Measurements from ENCODE around the gene SLC25A34. TPM values are rescaled to one million over a fixed set of nuclear protein-coding genes. Genes with fewer than 3 reads are reported as not detected.

The SLC25A34 gene
- total RNA-seq, 6 experiments from 2014 or later: 0.69 to 11.6 (median 3.2) TPM

DNA sequence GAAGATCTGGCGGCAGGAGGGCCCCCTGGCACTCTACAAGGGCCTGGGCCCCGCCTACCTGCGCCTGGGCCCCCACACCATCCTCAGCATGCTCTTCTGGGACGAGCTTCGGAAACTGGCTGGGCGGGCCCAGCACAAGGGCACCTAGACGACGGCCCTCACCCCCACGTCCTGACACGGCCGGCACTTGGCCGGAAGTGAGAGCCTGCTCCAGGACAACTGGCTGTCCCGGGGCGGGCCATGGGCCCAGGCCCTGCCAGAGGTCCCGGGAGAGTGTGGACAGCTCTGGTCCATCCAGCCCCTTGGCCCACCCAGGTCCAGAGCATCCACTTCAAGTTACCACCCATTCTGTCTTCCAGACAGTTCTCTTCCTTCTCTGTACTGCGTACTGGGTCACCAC lies 3.2 kb downstream of the SLC25A34 start:
- TF ChIP-seq, protein P1, sequence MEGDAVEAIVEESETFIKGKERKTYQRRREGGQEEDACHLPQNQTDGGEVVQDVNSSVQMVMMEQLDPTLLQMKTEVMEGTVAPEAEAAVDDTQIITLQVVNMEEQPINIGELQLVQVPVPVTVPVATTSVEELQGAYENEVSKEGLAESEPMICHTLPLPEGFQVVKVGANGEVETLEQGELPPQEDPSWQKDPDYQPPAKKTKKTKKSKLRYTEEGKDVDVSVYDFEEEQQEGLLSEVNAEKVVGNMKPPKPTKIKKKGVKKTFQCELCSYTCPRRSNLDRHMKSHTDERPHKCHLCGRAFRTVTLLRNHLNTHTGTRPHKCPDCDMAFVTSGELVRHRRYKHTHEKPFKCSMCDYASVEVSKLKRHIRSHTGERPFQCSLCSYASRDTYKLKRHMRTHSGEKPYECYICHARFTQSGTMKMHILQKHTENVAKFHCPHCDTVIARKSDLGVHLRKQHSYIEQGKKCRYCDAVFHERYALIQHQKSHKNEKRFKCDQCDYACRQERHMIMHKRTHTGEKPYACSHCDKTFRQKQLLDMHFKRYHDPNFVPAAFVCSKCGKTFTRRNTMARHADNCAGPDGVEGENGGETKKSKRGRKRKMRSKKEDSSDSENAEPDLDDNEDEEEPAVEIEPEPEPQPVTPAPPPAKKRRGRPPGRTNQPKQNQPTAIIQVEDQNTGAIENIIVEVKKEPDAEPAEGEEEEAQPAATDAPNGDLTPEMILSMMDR (IDR thresholded peaks at IDR 0.05): no peak
- no peak for TF ChIP-seq POLR2A (IDR thresholded peaks at IDR 0.05)
- Histone ChIP-seq H3K36me3 (no peaks in the 10 kb centered on the region), H3K9me3 (no peaks in the 10 kb centered on the region), H3K27me3 (no peaks in the 10 kb centered on the region), H3K27ac (no peak overlapping the region), H3K4me3 (no peak overlapping the region), H3K4me1 (peaks cover 0 to 40% (median 17%) of the 10 kb centered on the region in 4 donors)
- intact Hi-C loops (cut with DNase I): loop anchor here (10.0 kb wide), 1 partner anchor 144 kb away; no protein-coding TSS in a partner anchor
- ATAC-seq (no peak), DNase-seq (no peak)
- no CpG with 5 or more reads among the region's 16 CpGs for WGBS (ENCODE audit: insufficient coverage, low coverage, low lambda C conversion rate, missing lambda C conversion rate)

GRCh38 chr1:15739745-15740144 lies 3.7 kb downstream of the SLC25A34 start:
- Histone ChIP-seq H3K36me3 (no peaks in the 10 kb centered on the region), H3K27me3 (no peaks in the 10 kb centered on the region), H3K9me3 (no peaks in the 10 kb centered on the region), H3K4me1 (peaks cover 0 to 36% (median 16%) of the 10 kb centered on the region in 4 donors), H3K27ac (no peak overlapping the region), H3K4me3 (no peak overlapping the region)
- no peak for DNase-seq
- no peak for TF ChIP-seq POLR2A (IDR thresholded peaks at IDR 0.05)
- TF ChIP-seq, protein P1 (IDR thresholded peaks at IDR 0.05): peak in 1 of 4 donors; percentile 24
- no peak for ATAC-seq
- WGBS (ENCODE audit: insufficient coverage, low coverage, low lambda C conversion rate, missing lambda C conversion rate): 80% methylated on average over 1 of the region's 7 CpGs
- intact Hi-C loops (cut with DNase I): loop anchor here (10.0 kb wide), 1 partner anchor 145 kb away; no protein-coding TSS in a partner anchor

DNA sequence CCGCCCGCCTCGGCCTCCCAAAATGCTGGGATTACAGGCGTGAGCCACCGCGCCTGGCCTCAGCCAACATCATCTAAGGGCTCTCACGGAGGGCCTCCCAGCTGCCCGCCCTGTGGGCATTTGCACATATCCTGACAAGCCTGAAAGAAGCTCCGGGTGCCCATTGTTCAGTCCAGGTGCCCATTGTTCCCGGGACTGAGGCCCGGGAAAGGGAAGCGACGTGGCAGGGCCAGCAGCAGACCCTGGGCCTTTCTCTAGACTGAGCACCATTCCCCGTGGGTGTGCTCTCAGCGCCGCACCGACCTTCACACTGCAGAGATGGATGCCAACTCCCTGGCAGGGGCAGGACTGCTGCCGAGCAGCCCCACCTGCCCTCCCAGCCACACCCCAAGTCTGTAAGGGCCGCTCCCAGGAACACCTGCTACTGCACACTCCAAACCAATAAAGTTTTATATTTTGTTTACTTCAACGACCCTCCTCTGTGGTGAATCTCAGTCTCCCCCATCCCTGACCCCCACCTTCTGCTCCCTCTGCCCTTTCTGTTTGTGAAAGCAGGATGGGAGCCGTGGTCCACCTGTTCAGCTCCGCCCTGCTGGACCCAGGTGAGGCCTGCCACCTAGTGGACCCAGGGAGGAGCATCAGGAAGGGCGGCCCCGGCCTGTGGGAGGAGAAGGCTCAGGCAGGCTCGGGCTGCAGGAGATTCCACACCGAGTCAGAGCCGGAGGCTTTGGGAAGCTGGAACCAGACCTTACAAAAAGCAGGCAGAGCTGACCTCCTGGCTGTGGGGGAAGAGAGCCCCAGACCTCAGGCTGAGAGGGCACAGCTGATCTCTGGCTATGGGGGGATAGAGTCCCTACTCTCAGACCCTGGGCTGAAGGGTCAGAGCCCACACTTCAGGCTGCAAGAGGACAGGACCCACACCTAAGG lies 5.1 kb downstream of the SLC25A34 start:
- intact Hi-C loops (cut with DNase I): no loop called here
- peak overlapping the region in 1 of 3 donors; percentile 62 for H3K27ac ChIP-seq
- 26% methylated on average over 11 of the region's 27 CpGs for WGBS (ENCODE audit: insufficient coverage, low coverage, low lambda C conversion rate, missing lambda C conversion rate)

DNA sequence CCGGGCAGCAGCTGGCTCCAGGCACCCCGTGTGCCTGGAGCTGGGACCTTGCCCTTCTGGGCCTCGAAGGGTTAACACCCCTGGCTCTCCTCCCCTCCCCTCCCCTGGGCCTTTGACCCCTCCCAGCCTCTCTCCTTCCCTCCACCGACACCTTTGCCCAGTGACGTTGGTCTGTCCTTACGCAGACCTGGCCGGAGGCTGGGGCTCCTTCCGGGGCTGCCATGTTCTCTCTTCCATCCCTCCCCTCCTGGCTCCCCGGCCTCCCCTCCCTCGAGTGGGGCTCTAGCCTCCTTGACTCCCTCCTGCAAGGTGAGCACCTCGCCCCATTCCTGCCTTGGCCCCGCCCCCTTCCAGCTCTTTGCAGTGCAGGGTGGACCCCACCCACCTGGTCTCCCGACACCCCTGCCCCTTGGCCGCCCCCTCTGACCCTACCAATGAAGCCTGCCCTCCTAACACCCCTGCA lies 6.3 kb downstream of the SLC25A34 start, which contains the start of gene TMEM82:
Gene TMEM82, plus strand, starts transcription at position 161 of the 463 bp plus-strand sequence. Its CDS starts 61 bp downstream, at position 222.
- no peaks in the 10 kb centered on the region for H3K27me3 ChIP-seq
- intact Hi-C loops (cut with DNase I): no loop called here
- H3K4me3 ChIP-seq: peak within 1 kb of the TSS; percentile 33 to 64 (median 56)
- H3K36me3 ChIP-seq: no peaks in the 10 kb centered on the region
- peak; percentile 64 for TF ChIP-seq POLR2A (IDR thresholded peaks at IDR 0.05)
- TF ChIP-seq, protein P1 (IDR thresholded peaks at IDR 0.05): no peak
- peak; percentile 73 to 91 (median 88) for DNase-seq
- H3K4me1 ChIP-seq: peaks cover 0 to 13% (median 6%) of the 10 kb centered on the region in 4 donors
- no peaks in the 10 kb centered on the region for H3K9me3 ChIP-seq
- ATAC-seq: peak; percentile 80 to 86 (median 82)
- 11% methylated on average over 12 of the region's 14 CpGs for WGBS (ENCODE audit: insufficient coverage, low coverage, low lambda C conversion rate, missing lambda C conversion rate)
- H3K27ac ChIP-seq: peak within 1 kb of the TSS in 1 of 3 donors; percentile 62

More for the DNA sequence above, 5.1 kb downstream of the SLC25A34 start:
- peak; percentile 87 to 90 (median 88) for DNase-seq
- ATAC-seq: peak; percentile 81 to 88 (median 84)
- no peaks in the 10 kb centered on the region for H3K27me3 ChIP-seq
- H3K4me3 ChIP-seq: no peak overlapping the region
- no peak for TF ChIP-seq POLR2A (IDR thresholded peaks at IDR 0.05)
- TF ChIP-seq, protein P1 (IDR thresholded peaks at IDR 0.05): peak; percentile 84 to 89 (median 88)
- H3K9me3 ChIP-seq: no peaks in the 10 kb centered on the region
- H3K4me1 ChIP-seq: peaks cover 0 to 24% (median 10%) of the 10 kb centered on the region in 4 donors
- H3K36me3 ChIP-seq: no peaks in the 10 kb centered on the region
